EH (cell line): ENCODE results near the gene PTPRN2.

Experiments used
- DNase-seq: peaks from one replicate; pipeline ENCODE4 v3.0.0-alpha.2; 2015; ENCODE audit warnings: low read depth

Gene PTPRN2

GRCh38 chr7:158137516-158138328 is 449.9 kb downstream of the PTPRN2 start:
- no peak for DNase-seq

- DNase-seq: no peak
Observed at GRCh38 chr7:158135931-158136330, 451.7 kb downstream of the PTPRN2 start.

- DNase-seq: no peak
Observed at GRCh38 chr7:158134824-158135223, 452.8 kb downstream of the PTPRN2 start.

- no peak for DNase-seq
Observed at GRCh38 chr7:158133515-158134271, 453.9 kb downstream of the PTPRN2 start.

GRCh38 chr7:158133057-158133456 is 454.6 kb downstream of the PTPRN2 start:
- DNase-seq: no peak

GRCh38 chr7:158130023-158130409 is 457.6 kb downstream of the PTPRN2 start:
- DNase-seq: no peak

GRCh38 chr7:158129037-158130022 is 458.3 kb downstream of the PTPRN2 start:
- DNase-seq: no peak

- DNase-seq: no peak
Observed at GRCh38 chr7:158128572-158128971, 459.1 kb downstream of the PTPRN2 start.

- no peak for DNase-seq
Observed at GRCh38 chr7:158127241-158127640, 460.4 kb downstream of the PTPRN2 start.

GRCh38 chr7:158126661-158127060 is 461.0 kb downstream of the PTPRN2 start:
- DNase-seq: no peak

- no peak for DNase-seq
Observed at GRCh38 chr7:158125721-158126120, 461.9 kb downstream of the PTPRN2 start.

GRCh38 chr7:158125091-158125490 is 462.5 kb downstream of the PTPRN2 start:
- no peak for DNase-seq

- no peak for DNase-seq
Observed at GRCh38 chr7:158124671-158125079, 462.9 kb downstream of the PTPRN2 start.

GRCh38 chr7:158123753-158124152 is 463.9 kb downstream of the PTPRN2 start:
- DNase-seq: no peak

GRCh38 chr7:158123214-158123613 is 464.4 kb downstream of the PTPRN2 start:
- no peak for DNase-seq

GRCh38 chr7:158121441-158122045 is 466.1 kb downstream of the PTPRN2 start:
- DNase-seq: no peak

- DNase-seq: no peak
Observed at GRCh38 chr7:158120716-158121115, 466.9 kb downstream of the PTPRN2 start.

- no peak for DNase-seq
Observed at GRCh38 chr7:158120316-158120715, 467.3 kb downstream of the PTPRN2 start.

GRCh38 chr7:158117341-158118222 is 470.0 kb downstream of the PTPRN2 start:
- DNase-seq: no peak

- DNase-seq: no peak
Observed at GRCh38 chr7:158116235-158116634, 471.4 kb downstream of the PTPRN2 start.
